Astrocyte of the hippocampus (primary cell): ENCODE results near the gene TEX50.
"Not testable (repeated sequence)": the region's sequence is repeated elsewhere in the genome, so short reads cannot be mapped to it uniquely, and the experiment has no call there.

Source experiments
- DNase-seq: peaks from one replicate; pipeline ENCODE4 v3.0.0; 2011; ENCODE audit warnings: low read depth, low spot score

The TEX50 gene

GRCh38 chr1:173661763-173662162, 26.6 kb downstream of the TEX50 start:
- DNase-seq = no peak

- peak; percentile 6 for DNase-seq
Measured at GRCh38 chr1:173663159-173663558, 28.0 kb downstream of the TEX50 start.

GRCh38 chr1:173666646-173667045, 31.5 kb downstream of the TEX50 start:
- DNase-seq = no peak

GRCh38 chr1:173669491-173669941, 34.4 kb downstream of the TEX50 start, which contains the start of gene ANKRD45:
ANKRD45 (minus strand) TSS chr1:173669851; CDS start chr1:173659418, 10,433 bp downstream.
- peak; percentile 81 for DNase-seq

GRCh38 chr1:173674496-173674895, 39.4 kb downstream of the TEX50 start:
- DNase-seq = not testable (repeated sequence)

- not testable (repeated sequence) for DNase-seq
Measured at GRCh38 chr1:173680152-173680551, 45.0 kb downstream of the TEX50 start.

- DNase-seq = no peak
Measured at GRCh38 chr1:173682184-173682583, 47.0 kb downstream of the TEX50 start.

GRCh38 chr1:173683838-173684237, 48.7 kb downstream of the TEX50 start:
- DNase-seq = not testable (repeated sequence)

GRCh38 chr1:173685121-173685520, 50.0 kb downstream of the TEX50 start:
- DNase-seq = not testable (repeated sequence)
